ENCODE data around the gene ZNF442.
"Not testable (repeated sequence)": the region's sequence is repeated elsewhere in the genome, so short reads cannot be mapped to it uniquely, and the experiment has no call there.

ZNF442 gene

GRCh38 chr19:12330340-12330739 is 35.1 kb downstream of the ZNF442 start:
- no peak for DNase-seq (ENCODE audit: low read depth in 2 of 2)

GRCh38 chr19:12325690-12326089 is 39.8 kb downstream of the ZNF442 start:
- DNase-seq (ENCODE audit: low read depth in 2 of 2), result no peak

- no peak for DNase-seq (ENCODE audit: low read depth in 2 of 2)
These were observed 46.6 kb downstream of the ZNF442 start for GRCh38 chr19:12318782-12319413.

- DNase-seq (ENCODE audit: low read depth in 2 of 2), result no peak
These were observed 50.9 kb downstream of the ZNF442 start for GRCh38 chr19:12314553-12314952.

- DNase-seq (ENCODE audit: low read depth in 2 of 2), result not testable (repeated sequence)
These were observed 56.6 kb downstream of the ZNF442 start for GRCh38 chr19:12308891-12309290.
